HL-60 (cell line): Measurements from ENCODE around the gene LBH.

Experiments
- DNase-seq, 2 experiments: peaks; one replicate each; pipeline ENCODE4 v3.0.0-alpha.2; 2010 to 2020; ENCODE audit warnings: low read depth in 1 of 2, low spot score in 1 of 2
- H3K27ac ChIP-seq: fragments of 250-450 bp; sonication (Bioruptor Pico); replicated peaks from 2 replicates; pipeline ENCODE4 v1.5.1; 2020; ENCODE audit warnings: mild to moderate bottlenecking, moderate library complexity
- H3K27me3 ChIP-seq: fragments of 250-450 bp; sonication (Bioruptor Pico); 2 replicates; pipeline ENCODE4 v1.5.1; 2021; ENCODE audit warnings: mild to moderate bottlenecking, moderate library complexity; ENCODE audit not compliant: insufficient read depth, poor library complexity, severe bottlenecking
- H3K4me3 ChIP-seq: replicated peaks from 2 replicates; pipeline ENCODE4 v1.5.1; 2011; ENCODE audit warnings: mild to moderate bottlenecking, control low read depth, low read length; ENCODE audit not compliant: insufficient read depth
- CTCF ChIP-seq: IDR thresholded peaks from one replicate; pipeline ENCODE4 v1.5.1; 2011; ENCODE audit warnings: low read length, control low read depth, inconsistent platforms; ENCODE audit not compliant: insufficient read depth
- GABPA ChIP-seq: IDR thresholded peaks from 2 replicates; pipeline ENCODE4 v1.6.1; 2012; ENCODE audit warnings: low read depth
- POLR2AphosphoS5 ChIP-seq: IDR thresholded peaks from 2 replicates; pipeline ENCODE4 v1.6.1; 2012; ENCODE audit warnings: low read depth
- REST ChIP-seq: IDR thresholded peaks from 2 replicates; pipeline ENCODE4 v1.6.1; 2012; ENCODE audit warnings: low read depth; ENCODE audit not compliant: insufficient replicate concordance
- SPI1 ChIP-seq: IDR thresholded peaks from 2 replicates; pipeline ENCODE4 v1.6.1; 2012; ENCODE audit warnings: low read depth, mild to moderate bottlenecking, borderline replicate concordance

Gene LBH

GRCh38 chr2:30278419-30278818 is 47.1 kb downstream of the LBH start:
- Histone ChIP-seq H3K27me3 (peaks cover under 1% of the 10 kb centered on the region), H3K27ac (no peak overlapping the region), H3K4me3 (no peak overlapping the region)
- TF ChIP-seq CTCF (no peak), SPI1 (no peak), REST (no peak)
- DNase-seq, result no peak

- TF ChIP-seq GABPA (no peak), POLR2AphosphoS5 (no peak), REST (no peak), SPI1 (no peak), CTCF (no peak)
- no peak overlapping the region for H3K27ac ChIP-seq
- no peak for DNase-seq
Observed at GRCh38 chr2:30280596-30281434, 49.5 kb downstream of the LBH start.

GRCh38 chr2:30282081-30282480 is 50.7 kb downstream of the LBH start:
- Histone ChIP-seq H3K27ac (no peak overlapping the region), H3K4me3 (no peak overlapping the region), H3K27me3 (peaks cover 2% of the 10 kb centered on the region)
- TF ChIP-seq CTCF (no peak), GABPA (no peak), POLR2AphosphoS5 (no peak), REST (no peak), SPI1 (no peak)
- no peak for DNase-seq

More at GRCh38 chr2:30280596-30281434, 49.5 kb downstream of the LBH start:
- Histone ChIP-seq H3K27me3 (peaks cover 2% of the 10 kb centered on the region), H3K4me3 (no peak overlapping the region)
